ENCODE measurements around the gene ST6GALNAC4. TPM values are rescaled to one million over a fixed set of nuclear protein-coding genes. Genes with fewer than 3 reads are reported as not detected.

ST6GALNAC4 gene
- total and polyA plus RNA-seq, 9 of the 15 experiments (the other 6 are each of a cell fraction or from before 2014, with no cell fraction given), result 2.6 to 43.1 (median 15.4) TPM

DNA sequence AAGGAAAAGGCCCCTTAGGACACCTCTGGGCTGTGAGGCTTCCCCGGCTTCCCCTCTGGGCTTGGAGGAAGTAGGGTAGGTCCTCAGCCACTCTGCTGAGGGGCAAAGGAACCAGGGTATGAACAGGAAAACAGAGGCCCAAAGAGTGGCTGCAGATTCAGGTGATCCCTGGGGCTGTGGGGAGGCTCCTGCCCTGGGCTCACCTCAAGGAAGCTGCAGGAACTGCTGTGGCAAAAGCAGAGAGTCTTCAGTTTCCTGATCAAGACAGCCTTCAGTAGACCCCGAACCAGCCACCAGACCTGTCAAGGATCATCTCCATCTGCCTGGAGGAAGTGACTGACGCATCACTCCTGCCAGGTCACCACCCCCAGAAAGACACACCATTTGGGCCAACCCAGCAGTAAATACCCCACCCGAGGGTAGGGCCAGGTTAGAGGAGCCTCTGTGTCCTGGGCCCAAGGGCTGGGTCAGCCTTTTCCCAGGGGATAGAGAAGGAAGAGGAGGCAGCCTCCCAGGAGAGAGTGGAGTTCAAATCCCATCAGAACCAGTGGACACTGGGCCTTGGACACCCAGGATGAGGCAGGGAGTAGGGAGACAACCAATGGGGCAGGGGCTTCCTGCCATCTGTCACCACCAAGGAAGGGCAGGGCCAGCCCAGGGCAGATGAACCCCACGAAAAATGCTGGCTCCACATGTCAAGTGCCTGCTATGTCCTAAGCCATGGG is 11.7 kb downstream of the ST6GALNAC4 start:
- H3K36me3 ChIP-seq (ENCODE audit: control insufficient read depth, insufficient read depth, low read length), result peaks cover 22% of the 10 kb centered on the region; the same call in 2 of the 3 replicates
- ChIA-PET POLR2A (interaction anchor here (0.9 to 1.1 kb wide), 3 partner anchors 8 to 164 kb away, joined by 3 to 5 read pairs (median 3); partner anchors contain the start of gene ST6GALNAC4), CTCF (ENCODE audit: low intra/inter-chr PET ratio) (no interaction called here)
- 45% methylated on average over 5 of the region's 5 CpGs for WGBS (ENCODE audit: insufficient coverage, low coverage, missing lambda C conversion rate)
- no peak overlapping the region for H2AFZ ChIP-seq (ENCODE audit: low read depth, low read length)
- H3K9me1 ChIP-seq (ENCODE audit: control insufficient read depth, insufficient read depth, low read length), result no peaks in the 10 kb centered on the region
- no peak for FAIRE-seq
- in situ Hi-C loops (cut with MboI), result loop anchor here (25.0 kb wide), 1 partner anchor 968 kb away; no protein-coding TSS in a partner anchor
- H3K4me2 ChIP-seq (ENCODE audit: insufficient read depth, low read length), result no peak overlapping the region
- H3K9ac ChIP-seq (ENCODE audit: insufficient read depth in 1 of 2, low read depth in 2 of 2, low read length in 2 of 2), result peak overlapping the region; percentile 52 to 72; a peak in 3 of 4 replicates
- H3K4me3 ChIP-seq, result no peak overlapping the region
- intact Hi-C loops (cut with micrococcal nuclease), result no loop called here
- H3K9me3 ChIP-seq (replicated peaks; ENCODE audit: control insufficient read depth, insufficient read depth, low read depth, low read length), result no peaks in the 10 kb centered on the region
- TF ChIP-seq ZFP36 (IDR thresholded peaks at IDR 0.05; ENCODE audit: low read depth, low read length, partially characterized antibody) (no peak), PRDM10 (IDR thresholded peaks at IDR 0.05; ENCODE audit: partially characterized antibody) (peak; percentile 83), MAX (CRISPR knock-in tag; IDR thresholded peaks at IDR 0.05) (no peak), ATF1 (CRISPR knock-in tag; IDR thresholded peaks at IDR 0.05) (no peak), ATF1 (tag; IDR thresholded peaks at IDR 0.05) (no peak)
- TF ChIP-seq, protein P1, sequence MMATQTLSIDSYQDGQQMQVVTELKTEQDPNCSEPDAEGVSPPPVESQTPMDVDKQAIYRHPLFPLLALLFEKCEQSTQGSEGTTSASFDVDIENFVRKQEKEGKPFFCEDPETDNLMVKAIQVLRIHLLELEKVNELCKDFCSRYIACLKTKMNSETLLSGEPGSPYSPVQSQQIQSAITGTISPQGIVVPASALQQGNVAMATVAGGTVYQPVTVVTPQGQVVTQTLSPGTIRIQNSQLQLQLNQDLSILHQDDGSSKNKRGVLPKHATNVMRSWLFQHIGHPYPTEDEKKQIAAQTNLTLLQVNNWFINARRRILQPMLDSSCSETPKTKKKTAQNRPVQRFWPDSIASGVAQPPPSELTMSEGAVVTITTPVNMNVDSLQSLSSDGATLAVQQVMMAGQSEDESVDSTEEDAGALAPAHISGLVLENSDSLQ (IDR thresholded peaks at IDR 0.05), result peak; percentile 55; the same call in 1 of the 2 replicates
- ATAC-seq, result no peak
- H3K27ac ChIP-seq (ENCODE audit: extremely low read depth, low read depth, low read length), result peak overlapping the region; percentile 77
- H3K79me2 ChIP-seq (ENCODE audit: control insufficient read depth, insufficient read depth, low read length), result no peaks in the 10 kb centered on the region
- no TSS peak for BruUV-seq (replicated peaks)
- H4K20me1 ChIP-seq (replicated peaks; ENCODE audit: control insufficient read depth, insufficient read depth, low read length), result no peaks in the 10 kb centered on the region
- peaks cover 25 to 51% of the 10 kb centered on the region in 2 experiments for H3K4me1 ChIP-seq (replicated peaks in 1 of 2; ENCODE audit: control insufficient read depth in 2 of 2, insufficient read depth in 2 of 2, low read length in 2 of 2)
- no peaks in the 10 kb centered on the region for H3K27me3 ChIP-seq (ENCODE audit: control insufficient read depth in 2 of 2, insufficient read depth in 2 of 2, low read length in 2 of 2)
- DNase-seq (ENCODE audit: extremely low read depth in 1 of 4, low spot score in 3 of 4), result peak in 1 of 4 experiments; percentile 29
